GM18868 (cell line): ENCODE measurements around the gene UBR4.

Experiments used
- ATAC-seq: cut with Tn5 transposase; IDR thresholded peaks from one replicate; pipeline ENCODE4 v1.9.1; 2021; ENCODE audit warnings: mild to moderate bottlenecking, moderate library complexity; ENCODE audit not compliant: unreplicated experiment

The UBR4 gene

DNA sequence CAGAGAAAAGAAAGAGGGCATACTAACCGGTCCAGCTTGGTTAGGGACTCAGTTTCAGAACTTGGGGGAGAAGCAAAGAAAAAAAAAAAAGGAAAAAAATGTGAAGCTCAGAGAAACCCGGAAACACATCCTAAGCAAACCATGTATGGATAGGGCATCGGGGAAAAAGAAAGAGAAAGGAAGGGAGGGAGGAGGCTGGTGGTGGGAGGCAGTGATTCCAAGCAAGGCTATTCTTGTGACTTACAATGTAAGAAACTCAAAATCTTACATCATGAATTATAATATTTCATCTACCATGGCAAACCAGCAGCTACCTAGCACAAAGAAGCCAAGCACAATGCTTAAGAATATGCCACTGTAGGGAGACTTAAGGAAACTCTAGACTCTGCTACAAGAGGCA, 60.3 kb downstream of the UBR4 start:
- ATAC-seq = no peak

DNA sequence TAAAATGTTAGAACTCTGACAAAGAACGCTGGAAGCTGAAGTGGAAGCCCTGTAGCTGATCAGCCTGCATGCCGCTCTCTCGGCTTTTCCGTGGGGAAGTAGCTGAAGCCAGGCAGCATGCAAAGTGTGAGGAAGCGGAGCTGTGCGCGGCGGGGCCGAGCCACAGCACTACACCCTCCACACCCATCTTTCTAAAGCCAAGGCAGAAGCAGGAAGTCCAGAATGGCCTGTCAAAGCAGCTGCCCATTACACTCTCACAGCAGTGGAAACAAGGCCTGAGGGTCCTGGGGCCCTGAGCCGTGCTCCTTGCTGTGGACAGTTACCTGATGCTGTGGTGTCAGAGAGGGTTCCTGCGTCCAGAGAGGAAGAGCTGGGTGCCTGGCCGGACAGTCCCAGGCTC, 69.6 kb downstream of the UBR4 start:
- ATAC-seq = no peak

DNA sequence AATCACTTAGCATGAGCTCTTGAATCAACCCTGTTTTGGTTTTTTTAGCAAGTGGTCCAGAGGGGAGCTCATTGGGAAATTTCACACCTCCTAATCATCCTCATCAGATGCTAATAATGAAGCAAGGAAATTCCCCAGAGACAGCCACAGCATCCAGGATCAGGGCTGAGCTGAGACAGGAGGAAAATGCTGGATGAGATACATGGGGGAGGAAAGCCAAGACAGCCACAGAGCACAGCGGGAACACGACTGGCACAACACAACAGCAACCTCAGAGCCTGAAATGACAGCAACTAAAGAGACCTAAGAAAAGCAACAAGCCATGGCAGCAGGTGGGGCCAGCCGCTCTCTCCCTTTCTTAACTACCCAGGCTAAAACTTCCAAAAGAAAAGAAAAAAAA, 70.4 kb downstream of the UBR4 start:
- no peak for ATAC-seq

DNA sequence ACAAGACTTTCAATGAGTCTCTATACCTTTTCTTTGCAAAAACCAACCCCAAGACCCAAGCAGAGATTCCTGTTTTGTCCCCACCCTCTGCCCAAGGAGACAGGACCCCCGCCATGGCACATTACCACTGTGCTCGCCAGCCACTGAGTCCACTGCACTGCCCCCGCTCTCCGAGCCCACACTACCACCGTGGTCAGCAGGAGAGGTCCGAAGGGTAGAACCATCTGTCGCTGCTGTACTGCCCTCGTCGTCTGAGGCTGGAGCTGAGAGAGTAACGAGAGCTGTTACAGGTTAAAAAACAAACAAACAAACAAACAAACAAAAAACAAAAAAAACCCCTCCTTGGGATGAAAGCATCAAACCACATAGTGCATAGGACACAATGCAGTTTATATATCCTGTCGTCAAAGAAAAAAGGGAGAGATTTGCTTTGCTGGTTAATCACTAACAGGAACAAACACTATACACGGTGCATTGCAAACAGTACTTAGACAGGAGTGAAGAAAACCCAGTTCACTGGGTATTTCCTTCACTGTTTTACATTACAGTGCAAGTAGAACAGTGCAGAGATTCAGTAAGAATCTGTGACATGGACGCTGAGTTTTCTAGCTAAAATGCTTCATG, 71.0 kb downstream of the UBR4 start:
- ATAC-seq = no peak

DNA sequence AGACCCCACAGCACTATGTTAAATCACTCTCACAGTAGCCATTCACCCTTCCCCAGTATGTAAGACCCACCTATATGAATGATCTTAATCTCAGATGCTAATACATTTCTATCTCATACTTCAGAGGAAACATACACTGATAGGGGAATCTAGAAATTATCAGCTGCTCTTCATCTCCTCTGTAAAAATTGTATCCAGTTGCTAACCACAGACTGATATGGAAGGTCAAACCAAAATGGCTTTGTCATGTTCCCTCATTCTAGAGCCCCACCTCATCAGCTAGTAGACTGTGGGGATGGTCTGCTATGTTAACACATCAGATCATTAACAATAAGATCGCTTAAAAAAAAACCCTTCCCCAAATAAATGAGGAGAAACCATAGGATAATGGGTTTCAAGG, 71.7 kb downstream of the UBR4 start:
- no peak for ATAC-seq

DNA sequence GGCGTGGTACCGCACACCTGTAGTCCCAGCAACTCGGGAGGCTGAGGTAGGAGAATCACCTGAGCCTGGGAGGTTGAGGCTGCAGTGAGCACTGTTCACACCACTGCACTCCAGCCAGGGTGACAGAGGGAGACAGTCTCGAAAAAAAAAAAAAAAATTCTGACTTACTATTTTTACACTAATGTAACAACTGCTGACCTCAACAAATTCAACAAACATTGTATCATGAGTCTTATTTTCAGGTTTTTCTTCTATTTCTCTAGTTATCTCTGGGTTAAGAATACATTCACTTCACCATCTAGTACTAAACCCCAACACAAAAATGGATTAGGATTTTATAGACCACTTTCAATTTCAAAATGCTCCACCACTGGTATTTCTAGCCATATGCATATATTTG, 72.9 kb downstream of the UBR4 start:
- ATAC-seq = no peak

DNA sequence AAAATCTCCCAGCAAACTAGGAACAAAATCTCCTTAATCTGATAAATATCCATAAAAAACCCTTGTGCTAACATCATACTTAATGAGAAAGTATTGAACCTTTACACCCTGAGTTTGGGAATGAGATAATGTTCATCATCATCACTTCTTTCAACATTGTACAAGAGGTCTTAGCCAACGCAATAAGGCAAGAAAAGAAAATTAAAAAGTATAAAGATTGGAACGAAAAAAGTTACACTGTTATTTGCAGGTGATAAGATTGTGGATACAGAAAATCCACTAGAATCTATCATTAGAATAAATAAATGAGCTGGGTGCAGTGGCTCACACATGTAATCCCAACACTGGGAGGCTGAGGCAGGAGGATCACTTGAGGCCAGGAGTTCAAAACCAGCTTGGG, 76.7 kb downstream of the UBR4 start:
- no peak for ATAC-seq

DNA sequence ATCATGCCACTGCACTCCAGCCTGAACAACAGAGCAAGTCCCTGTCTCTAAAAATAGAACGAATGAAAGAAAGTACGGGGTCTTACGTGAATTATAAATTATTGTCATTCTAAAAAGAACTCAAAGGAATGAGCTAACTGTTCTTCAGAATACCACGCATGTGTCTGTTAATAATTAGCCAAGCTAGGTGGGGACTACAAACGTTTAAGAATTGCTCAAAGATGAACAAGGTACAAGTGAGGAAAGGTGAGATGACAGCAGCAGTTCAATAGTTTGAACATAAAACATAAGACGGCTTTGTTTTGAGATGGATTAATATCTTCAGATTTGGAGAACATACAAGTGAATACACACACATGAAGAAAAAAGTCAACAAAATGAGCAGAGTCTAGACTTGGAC, 79.6 kb downstream of the UBR4 start:
- no peak for ATAC-seq

DNA sequence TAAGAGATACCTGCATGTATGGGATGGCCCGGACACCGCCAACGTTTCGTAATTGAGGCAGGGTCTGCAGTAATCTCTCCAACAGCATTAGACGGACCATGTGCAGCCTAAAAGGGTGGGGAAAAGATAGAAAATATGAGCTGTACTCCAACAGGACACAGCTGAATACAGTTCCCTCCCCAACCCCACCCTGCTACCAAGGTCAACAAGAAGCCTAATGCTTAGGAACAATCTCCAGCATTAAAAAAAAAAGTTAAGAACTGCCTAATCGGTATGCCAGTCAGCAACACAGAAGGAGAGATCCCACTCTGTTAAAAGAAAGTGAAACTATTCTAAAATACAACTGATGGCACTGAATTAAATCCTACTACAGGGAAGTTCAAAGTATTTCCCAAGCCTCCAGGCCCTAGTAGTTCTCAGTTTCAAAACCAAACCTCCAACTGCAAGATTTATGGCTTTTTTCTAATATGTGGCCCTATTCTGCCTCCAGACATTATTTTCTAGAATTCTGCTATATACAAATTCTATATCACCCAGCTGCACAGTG, 81.0 kb downstream of the UBR4 start:
- no peak for ATAC-seq

DNA sequence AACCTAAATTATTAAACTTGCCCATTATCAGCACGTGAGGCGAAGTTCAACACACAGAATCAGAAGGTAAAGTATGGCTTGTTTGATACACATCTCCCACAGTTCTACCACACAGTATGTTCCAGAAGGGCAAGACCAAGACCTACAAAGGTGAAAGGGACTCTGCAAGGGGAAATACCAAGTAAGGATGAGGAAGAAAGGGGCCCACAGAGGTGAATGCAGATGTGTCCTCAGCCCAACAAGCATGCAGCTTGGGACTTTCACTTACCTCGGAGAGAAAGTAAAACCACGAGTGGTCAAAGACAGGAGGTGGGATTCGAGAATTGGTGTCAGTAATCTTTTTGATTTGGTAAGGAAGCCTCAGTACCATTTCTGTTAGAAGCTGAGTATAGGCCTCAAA, 85.8 kb downstream of the UBR4 start:
- no peak for ATAC-seq

DNA sequence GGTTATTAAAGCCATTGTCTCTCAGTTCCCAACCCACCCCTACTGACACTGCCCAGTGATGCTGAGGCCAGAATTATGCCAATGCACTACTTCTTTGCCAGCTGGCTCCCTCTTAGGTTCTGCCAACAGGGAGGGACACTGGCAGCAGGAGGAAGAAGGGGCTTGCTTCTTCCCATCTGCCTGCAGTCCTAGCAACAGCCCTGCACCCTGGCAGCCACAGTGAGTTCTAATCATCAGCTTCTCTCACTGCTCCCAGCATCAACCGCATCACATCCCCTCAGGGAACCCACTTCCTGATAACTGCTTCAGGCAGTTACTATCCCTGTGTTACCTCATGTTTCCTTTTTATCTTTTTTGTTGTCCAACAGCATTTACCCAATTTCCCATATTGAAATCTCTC, 86.2 kb downstream of the UBR4 start:
- ATAC-seq = no peak

DNA sequence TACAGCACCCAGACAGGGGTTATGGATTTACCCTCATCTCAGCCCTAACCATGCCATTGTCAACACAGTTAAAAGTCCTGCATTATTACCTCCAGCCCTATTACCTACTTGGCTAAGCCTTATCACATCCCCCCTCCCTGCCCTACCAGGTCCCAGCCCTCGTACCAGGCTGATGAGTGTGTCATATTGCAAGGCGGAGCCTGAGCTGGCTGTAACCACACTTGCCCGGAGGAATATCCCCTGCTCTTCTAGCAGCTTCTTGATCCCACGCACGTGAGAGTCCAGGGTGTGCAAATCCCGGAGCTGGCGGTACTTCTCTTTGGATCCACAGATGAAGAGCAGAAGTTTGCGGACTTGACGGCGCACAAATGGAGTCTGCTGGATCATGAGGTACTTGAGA, 87.4 kb downstream of the UBR4 start:
- no peak for ATAC-seq

DNA sequence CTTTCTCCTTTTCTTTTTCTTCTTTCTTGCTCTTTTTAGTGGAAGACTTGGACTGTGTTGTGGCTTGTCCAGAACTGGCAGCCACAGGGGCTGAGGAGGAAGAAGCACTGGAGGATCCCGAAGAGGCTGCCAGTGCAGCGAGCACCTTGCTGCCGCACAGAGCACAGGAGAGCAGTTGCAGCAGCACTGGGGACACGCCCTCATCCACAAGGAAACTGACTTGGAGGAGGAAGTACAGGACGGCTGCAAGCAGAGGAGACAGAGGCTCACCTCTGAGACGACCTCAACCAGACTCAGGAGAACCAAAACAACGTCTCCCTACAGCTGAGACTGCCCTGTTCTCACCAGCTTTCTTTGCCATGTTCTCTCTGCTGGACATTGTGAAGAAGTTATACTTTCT, 88.9 kb downstream of the UBR4 start:
- ATAC-seq = no peak

DNA sequence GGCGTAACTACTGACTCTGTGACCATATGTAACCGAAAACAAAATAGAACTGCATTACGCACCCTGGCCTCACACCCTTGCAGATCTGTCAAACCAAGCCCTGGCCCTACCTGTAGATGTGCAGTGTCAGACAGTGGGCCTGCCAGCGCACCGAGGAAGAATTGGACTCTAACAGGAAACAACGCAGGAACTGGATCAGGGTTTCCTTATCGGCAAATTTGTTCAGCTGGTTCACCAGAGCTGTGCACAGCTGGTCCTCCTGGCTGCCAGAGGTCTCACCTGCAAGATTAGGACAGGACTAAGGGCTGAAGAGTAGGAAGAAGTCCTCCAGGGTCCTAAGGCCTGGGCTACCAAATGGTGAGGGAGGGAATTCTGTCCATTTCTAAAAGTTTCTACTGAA, 90.0 kb downstream of the UBR4 start:
- ATAC-seq = no peak

DNA sequence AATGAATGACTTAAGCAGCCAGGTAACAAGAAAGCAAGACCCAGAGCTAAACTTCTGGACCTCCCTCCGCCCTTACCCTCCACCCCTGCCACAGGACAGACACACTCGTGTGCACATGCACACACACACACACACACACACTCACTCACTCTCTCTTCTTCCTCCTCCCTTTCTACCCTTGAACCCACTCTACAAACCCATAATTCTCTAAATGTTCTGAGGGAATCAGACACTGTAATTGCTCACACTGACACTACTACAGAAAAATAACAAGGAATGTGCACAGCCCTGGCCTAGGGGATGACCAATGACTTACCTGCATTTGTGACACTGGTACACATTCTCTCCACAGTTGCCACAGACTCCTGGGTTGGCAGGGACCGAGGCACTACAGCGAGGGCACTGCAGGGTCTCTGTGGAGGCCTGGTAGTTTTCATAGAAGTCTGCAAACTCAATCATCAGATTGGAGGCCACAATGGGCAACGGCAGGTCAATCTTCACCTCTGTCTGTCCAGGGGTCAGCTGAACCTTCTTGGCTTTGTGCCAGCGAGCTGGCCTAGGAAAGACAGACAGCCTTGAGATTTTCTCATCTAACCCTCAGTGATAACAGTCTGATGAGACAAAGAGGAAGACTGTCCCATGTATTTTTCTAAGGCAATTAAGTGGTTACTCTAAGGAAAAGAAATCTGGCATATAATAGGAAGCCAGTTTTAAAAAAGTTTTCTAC, 94.8 kb downstream of the UBR4 start:
- ATAC-seq = no peak

DNA sequence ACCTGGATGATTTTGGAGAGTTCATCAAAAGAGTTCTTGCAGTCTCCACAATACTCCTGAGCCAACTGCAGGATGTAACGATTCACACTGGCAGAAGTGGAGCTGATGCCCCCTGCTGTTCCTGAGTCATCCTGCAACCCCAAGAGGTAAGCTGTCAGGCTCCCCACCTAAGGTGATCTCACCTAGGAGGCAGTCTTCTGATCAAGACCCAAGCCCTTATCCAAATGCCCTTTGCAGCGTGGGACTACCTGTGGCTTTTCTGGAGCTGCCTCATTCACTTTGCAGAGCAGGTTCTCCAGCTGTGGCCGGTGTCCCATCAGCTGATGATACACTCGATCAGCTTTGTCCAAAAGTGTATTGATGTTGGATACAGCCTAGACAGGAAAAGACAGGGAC, 96.4 kb downstream of the UBR4 start:
- no peak for ATAC-seq

DNA sequence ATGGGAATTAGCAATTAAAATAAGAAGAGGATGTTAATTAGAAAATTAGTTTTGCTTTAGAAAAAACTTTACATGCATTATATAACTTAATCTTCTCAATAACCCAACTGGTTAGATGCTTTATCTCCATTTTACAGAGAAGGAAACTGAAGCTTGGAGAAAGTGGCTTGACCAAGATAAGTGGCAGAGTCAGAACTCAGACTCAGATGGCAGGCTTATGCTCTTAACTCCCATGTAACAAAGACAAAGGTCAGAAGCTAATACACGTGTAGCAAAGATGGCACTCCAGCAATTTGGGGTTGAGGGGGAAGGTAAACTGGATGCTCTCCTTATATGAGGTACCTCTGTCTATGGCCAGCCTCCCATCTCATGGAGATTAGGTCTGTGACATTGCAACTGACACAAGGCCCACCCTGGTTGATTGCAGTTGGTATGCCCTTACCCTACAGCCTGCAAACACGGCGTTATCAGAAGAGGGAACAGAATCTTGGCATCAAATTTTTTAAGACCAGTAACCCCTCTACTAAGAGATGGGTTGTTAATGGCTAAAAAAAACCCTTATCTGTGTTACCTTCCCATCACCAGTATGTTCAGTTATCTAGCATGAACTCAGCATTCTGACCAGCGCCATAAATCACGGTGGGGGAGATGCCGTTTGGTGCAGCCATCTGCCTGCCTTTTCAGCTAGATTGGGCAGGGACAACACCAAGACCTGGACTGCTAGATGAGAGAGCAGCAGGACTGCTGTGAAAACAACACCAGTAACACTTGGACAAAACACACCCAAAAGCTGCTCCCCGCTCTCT, 97.0 kb downstream of the UBR4 start:
- ATAC-seq = no peak

DNA sequence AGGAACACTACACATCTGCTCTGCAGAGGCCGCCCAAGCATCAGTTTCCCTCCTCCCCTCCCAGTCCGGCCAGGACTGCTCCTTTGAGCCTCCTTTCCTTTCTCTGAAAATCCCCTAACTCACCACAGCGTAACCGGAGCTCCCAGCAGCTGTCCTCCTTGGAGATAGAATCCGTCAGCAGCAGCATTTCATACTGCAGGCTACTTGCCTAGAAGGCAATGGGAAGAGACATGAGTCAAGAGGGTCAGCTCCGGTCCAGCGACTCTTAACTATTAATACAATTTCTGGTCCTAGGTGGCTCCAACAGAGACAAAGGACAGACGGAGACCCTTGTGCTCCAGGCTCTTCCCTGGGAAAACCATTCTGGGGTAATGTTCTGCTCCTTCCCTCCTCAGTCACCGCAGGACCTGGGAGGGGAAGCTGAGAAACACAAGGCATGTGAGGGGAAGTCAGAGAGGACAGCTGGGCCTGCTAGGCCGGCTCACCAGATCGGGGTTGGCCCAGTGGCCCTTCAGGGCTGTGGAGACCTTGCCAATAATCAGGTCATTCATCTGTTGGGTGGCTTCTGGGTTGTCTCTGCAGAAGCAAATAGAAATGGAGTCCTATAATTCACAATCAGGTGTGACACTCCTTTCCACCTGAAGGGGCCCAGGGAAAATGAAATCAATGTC, 99.7 kb downstream of the UBR4 start:
- no peak for ATAC-seq

DNA sequence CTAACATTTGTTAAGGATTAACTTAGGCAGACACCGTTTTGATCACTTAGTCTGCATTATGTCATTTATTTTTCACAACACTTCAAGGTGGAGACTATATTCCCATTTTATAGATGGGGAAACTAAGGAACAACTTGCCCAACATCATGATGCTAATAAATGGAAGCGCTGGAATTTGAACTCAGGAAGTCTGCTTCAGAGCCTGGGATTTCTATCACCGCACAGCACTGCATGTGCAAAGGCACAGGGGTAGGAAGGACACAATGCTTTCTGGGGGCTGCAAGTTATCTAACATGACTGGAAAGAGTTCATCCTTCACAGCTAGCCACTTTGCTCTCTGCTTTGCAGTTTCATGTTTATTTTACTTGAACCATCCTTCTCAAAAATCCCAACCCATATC, 100.5 kb downstream of the UBR4 start:
- no peak for ATAC-seq

DNA sequence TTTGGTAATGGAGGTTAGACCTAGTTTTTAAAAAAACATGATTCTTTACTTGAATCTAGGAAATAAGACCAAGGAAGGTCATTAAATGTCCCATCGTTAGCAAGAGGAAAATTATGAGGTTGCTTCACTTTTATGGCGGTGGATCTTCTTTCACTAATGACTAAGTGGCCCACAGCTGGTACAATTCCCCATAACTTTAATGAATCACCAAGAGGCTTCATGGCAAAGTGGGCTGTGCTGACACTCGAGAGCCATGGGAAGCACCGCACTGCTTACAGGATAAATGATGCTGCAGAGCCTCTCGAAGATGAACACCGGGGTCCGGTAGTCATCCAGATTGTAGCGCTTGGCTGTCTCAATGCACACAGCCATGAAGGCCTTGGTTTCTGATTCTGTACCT, 108.8 kb downstream of the UBR4 start:
- no peak for ATAC-seq

DNA sequence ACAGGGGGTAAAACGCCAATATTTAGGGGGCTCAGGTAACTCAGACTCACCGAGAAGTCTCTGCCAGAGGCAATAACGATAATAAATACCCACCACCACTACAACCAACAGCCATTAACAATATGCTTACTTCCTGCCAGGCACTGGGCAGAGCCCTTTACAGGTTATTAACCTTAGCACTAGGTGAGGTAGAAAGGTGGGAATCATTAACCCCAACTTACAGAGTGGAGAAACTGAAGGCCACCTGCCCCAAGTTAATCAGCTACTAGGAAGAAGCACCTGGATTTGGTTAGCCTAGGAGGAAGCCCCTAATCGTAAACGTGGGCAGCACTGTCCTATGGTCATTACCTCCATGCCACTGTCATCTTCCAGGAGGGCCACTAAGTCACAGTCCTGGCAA, 110.0 kb downstream of the UBR4 start:
- ATAC-seq = no peak
